NCI-H2107 treated with DMSO at 0.1 percent for 48 hours (cell line): Measurements from ENCODE around the gene SCARB1.

Experiments
- DNase-seq: peaks from one replicate; lab custom pipeline; 2025; ENCODE audit not compliant: unreplicated experiment; lab: John Stamatoyannopoulos, UW

Gene SCARB1

GRCh38 chr12:124865728-124866127 is 2.1 kb upstream of the SCARB1 start:
- DNase-seq: no peak

GRCh38 chr12:124864326-124864752 is 675 bp upstream of the SCARB1 start:
- no peak for DNase-seq

GRCh38 chr12:124862768-124863415 is 772 bp downstream of the SCARB1 start:
- DNase-seq: no peak

- DNase-seq: no peak
Measured at GRCh38 chr12:124861898-124862676, 1.6 kb downstream of the SCARB1 start.

GRCh38 chr12:124861492-124861891 is 2.2 kb downstream of the SCARB1 start:
- DNase-seq: no peak

- DNase-seq: no peak
Measured at GRCh38 chr12:124857921-124858461, 5.7 kb downstream of the SCARB1 start.

- DNase-seq: no peak
Measured at GRCh38 chr12:124856842-124857178, 6.9 kb downstream of the SCARB1 start.

GRCh38 chr12:124856132-124856841 is 7.4 kb downstream of the SCARB1 start:
- no peak for DNase-seq

GRCh38 chr12:124855275-124855957 is 8.2 kb downstream of the SCARB1 start:
- DNase-seq: no peak

GRCh38 chr12:124854637-124855184 is 9.0 kb downstream of the SCARB1 start:
- no peak for DNase-seq

- DNase-seq: no peak
Measured at GRCh38 chr12:124853781-124854636, 9.7 kb downstream of the SCARB1 start.

GRCh38 chr12:124852911-124853427 is 10.7 kb downstream of the SCARB1 start:
- no peak for DNase-seq

GRCh38 chr12:124852329-124852831 is 11.3 kb downstream of the SCARB1 start:
- DNase-seq: no peak

- no peak for DNase-seq
Measured at GRCh38 chr12:124851342-124851741, 12.3 kb downstream of the SCARB1 start.

GRCh38 chr12:124849382-124849781 is 14.3 kb downstream of the SCARB1 start:
- DNase-seq: no peak

GRCh38 chr12:124848621-124849380 is 14.9 kb downstream of the SCARB1 start:
- no peak for DNase-seq

- DNase-seq: no peak
Measured at GRCh38 chr12:124847113-124848074, 16.3 kb downstream of the SCARB1 start.
